NCI-H446 (cell line): ENCODE measurements around the gene SEC23B.
"Not testable (repeated sequence)": the region's sequence is repeated elsewhere in the genome, so short reads cannot be mapped to it uniquely, and the experiment has no call there.

Experiments
- DNase-seq, 2 experiments: peaks; one replicate each; lab custom pipeline; 2025; lab: John Stamatoyannopoulos, UW

SEC23B gene

GRCh38 chr20:18507218-18508191 is at the start of gene SEC23B:
SEC23B (plus strand) TSS chr20:18507940; CDS start chr20:18510836, 2,896 bp downstream.
- DNase-seq: peak; percentile 96 to 98

- no peak for DNase-seq
Measured at GRCh38 chr20:18465536-18466200, 42.1 kb upstream of the SEC23B start.

GRCh38 chr20:18466574-18466893 is 41.2 kb upstream of the SEC23B start:
- no peak for DNase-seq

- DNase-seq: peak; percentile 87 to 96
Measured at GRCh38 chr20:18466894-18467730, 40.6 kb upstream of the SEC23B start, which contains the start of the genes DZANK1 and POLR3F. DZANK1 (minus strand) TSS chr20:18467030; CDS start chr20:18465358, 1,672 bp downstream. POLR3F (plus strand) TSS chr20:18467390; CDS start chr20:18467507, 117 bp downstream.

GRCh38 chr20:18477218-18477617 is 30.5 kb upstream of the SEC23B start:
- DNase-seq: no peak

GRCh38 chr20:18477821-18478220 is 29.9 kb upstream of the SEC23B start:
- no peak for DNase-seq

GRCh38 chr20:18481596-18481995 is 26.1 kb upstream of the SEC23B start:
- no peak for DNase-seq

- no peak for DNase-seq
Measured at GRCh38 chr20:18488301-18488700, 19.4 kb upstream of the SEC23B start.

GRCh38 chr20:18496042-18496441 is 11.7 kb upstream of the SEC23B start:
- DNase-seq: peak in 1 of 2 experiments; percentile 6

- DNase-seq: peak; percentile 74 to 86
Measured at GRCh38 chr20:18496740-18497592, 10.8 kb upstream of the SEC23B start, which contains the start of gene RBBP9. RBBP9 (minus strand) TSS chr20:18497225; CDS start chr20:18497167, 58 bp downstream.

- no peak for DNase-seq
Measured at GRCh38 chr20:18497603-18498002, 10.1 kb upstream of the SEC23B start.

GRCh38 chr20:18501672-18502071 is 6.1 kb upstream of the SEC23B start:
- not testable (repeated sequence) for DNase-seq

- no peak for DNase-seq
Measured at GRCh38 chr20:18504479-18505060, 3.2 kb upstream of the SEC23B start.

GRCh38 chr20:18506744-18507143 is 996 bp upstream of the SEC23B start:
- no peak for DNase-seq

GRCh38 chr20:18511571-18511970 is 3.8 kb downstream of the SEC23B start:
- DNase-seq: no peak

GRCh38 chr20:18513208-18513607 is 5.5 kb downstream of the SEC23B start:
- no peak for DNase-seq

- no peak for DNase-seq
Measured at GRCh38 chr20:18514127-18514526, 6.4 kb downstream of the SEC23B start.

GRCh38 chr20:18515973-18516372 is 8.2 kb downstream of the SEC23B start:
- DNase-seq: no peak

- DNase-seq: not testable (repeated sequence)
Measured at GRCh38 chr20:18522066-18522465, 14.3 kb downstream of the SEC23B start.

GRCh38 chr20:18523066-18523465 is 15.3 kb downstream of the SEC23B start:
- no peak for DNase-seq
